Adipocyte (in vitro differentiated cells): ENCODE results near the gene OR8H2.
"Not testable (repeated sequence)": the region's sequence is repeated elsewhere in the genome, so short reads cannot be mapped to it uniquely, and the experiment has no call there.

Experiments used
- DNase-seq: peaks from one replicate; pipeline ENCODE4 v3.0.0-alpha.2; 2015; ENCODE audit warnings: low read depth
- H3K27me3 ChIP-seq: replicated peaks from 2 replicates; pipeline ENCODE4 v1.7.0; 2013; ENCODE audit warnings: mild to moderate bottlenecking, low read length, moderate library complexity; ENCODE audit not compliant: control insufficient read depth, insufficient read depth
- H3K36me3 ChIP-seq: 2 replicates; pipeline ENCODE4 v1.7.0; 2013; ENCODE audit warnings: low read length, mild to moderate bottlenecking, moderate library complexity; ENCODE audit not compliant: control insufficient read depth, insufficient read depth, severe bottlenecking
- H3K4me1 ChIP-seq: 2 replicates; pipeline ENCODE4 v1.7.0; 2013; ENCODE audit warnings: mild to moderate bottlenecking, low read length, moderate library complexity; ENCODE audit not compliant: control insufficient read depth, insufficient read depth
- H3K4me3 ChIP-seq: 2 replicates; pipeline ENCODE4 v1.7.0; 2013; ENCODE audit warnings: mild to moderate bottlenecking, low read length, moderate library complexity
- H3K9ac ChIP-seq: 2 replicates; pipeline ENCODE4 v1.7.0; 2013; ENCODE audit warnings: mild to moderate bottlenecking, low read length, moderate library complexity
- H3K9me3 ChIP-seq: 2 replicates; pipeline ENCODE4 v1.7.0; 2013; ENCODE audit warnings: mild to moderate bottlenecking, low read length, moderate library complexity; ENCODE audit not compliant: control insufficient read depth

OR8H2 gene

GRCh38 chr11:56103210-56103737 is at the start of gene OR8H2:
Gene OR8H2 (plus strand): TSS chr11:56103687. CDS start chr11:56105043, 1,356 bp downstream.
- Histone ChIP-seq H3K9me3 (no peaks in the 10 kb centered on the region), H3K4me3 (no peak within 1 kb of the TSS), H3K9ac (no peak within 1 kb of the TSS), H3K36me3 (no peaks in the 10 kb centered on the region), H3K27me3 (no peaks in the 10 kb centered on the region), H3K4me1 (no peaks in the 10 kb centered on the region)
- no peak for DNase-seq

DNA sequence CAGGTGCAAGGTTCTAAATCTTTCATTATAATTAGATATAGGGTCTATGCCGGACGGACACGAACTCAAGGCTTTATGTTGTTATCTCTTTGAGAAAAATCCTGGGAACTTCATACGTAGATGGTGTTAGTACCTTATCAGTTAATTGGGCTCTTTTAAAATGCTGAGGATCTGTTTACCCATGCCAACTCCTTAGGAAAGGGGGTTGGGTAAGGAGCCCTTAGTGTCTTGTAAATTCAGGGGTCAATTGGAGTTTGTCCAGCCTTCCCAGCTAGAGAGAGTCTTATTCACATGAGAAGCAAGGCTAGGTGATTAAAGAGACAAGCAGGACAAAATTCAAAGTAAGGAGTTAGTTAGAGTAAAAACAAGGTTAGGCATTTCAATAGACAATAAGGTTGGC is 47.1 kb upstream of the OR8H2 start:
- H3K9ac ChIP-seq, H3K36me3 ChIP-seq, H3K4me1 ChIP-seq, H3K4me3 ChIP-seq, H3K27me3 ChIP-seq, H3K9me3 ChIP-seq, DNase-seq: not testable (repeated sequence)

DNA sequence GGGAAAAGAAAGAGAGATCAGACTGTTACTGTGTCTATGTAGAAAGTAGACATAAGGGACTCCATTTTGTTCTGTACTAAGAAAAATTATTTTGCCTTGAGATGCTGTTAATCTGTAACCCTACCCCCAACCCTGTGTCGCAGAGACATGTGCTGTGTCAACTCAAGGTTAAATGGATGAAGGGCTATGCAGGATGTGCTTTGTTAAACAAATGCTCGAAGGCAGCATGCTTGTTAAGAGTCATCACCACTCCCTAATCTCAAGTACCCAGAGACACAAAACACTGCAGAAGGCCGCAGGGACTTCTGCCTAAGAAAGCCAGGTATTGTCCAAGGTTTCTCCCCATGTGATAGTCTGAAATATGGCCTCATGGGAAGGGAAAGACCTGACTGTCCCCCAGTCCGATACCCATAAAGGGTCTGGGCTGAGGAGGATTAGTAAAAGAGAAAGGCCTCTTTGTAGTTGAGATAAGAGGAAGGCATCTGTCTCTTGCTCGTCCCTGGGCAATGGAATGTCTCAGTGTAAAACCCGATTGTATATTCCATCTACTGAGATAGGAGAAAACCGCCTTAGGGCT is 45.7 kb upstream of the OR8H2 start:
- H3K4me1 ChIP-seq, H3K9me3 ChIP-seq, H3K27me3 ChIP-seq, H3K36me3 ChIP-seq, DNase-seq, H3K9ac ChIP-seq, H3K4me3 ChIP-seq: not testable (repeated sequence)

DNA sequence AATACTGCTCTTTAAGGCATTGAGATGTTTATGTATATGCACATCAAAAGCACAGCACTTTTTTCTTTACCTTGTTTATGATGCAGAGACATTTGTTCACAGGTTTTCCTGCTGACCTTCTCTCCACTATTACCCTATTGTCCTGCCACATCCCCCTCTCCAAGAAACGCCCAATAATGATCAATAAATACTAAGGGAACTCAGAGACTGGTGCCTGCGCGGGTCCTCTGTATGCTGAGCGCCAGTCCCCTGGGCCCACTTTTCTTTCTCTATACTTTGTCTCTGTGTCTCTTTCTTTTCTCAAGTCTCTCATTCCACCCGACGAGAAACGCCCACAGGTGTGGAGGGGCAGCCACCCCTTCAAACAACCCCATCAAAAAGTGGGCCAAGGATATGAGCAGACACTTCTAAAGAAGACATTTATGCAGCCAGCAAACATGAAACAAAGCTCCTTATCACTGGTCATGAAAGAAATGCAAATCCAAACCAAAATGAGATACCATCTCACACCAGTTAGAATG is 45.2 kb upstream of the OR8H2 start:
- H3K27me3 ChIP-seq, DNase-seq, H3K9me3 ChIP-seq, H3K4me1 ChIP-seq, H3K9ac ChIP-seq, H3K4me3 ChIP-seq, H3K36me3 ChIP-seq: not testable (repeated sequence)

GRCh38 chr11:56066980-56067379 is 36.5 kb upstream of the OR8H2 start:
- Histone ChIP-seq H3K9me3 (peaks cover 4% of the 10 kb centered on the region), H3K4me1 (no peaks in the 10 kb centered on the region), H3K9ac (no peak overlapping the region), H3K36me3 (no peaks in the 10 kb centered on the region), H3K27me3 (no peaks in the 10 kb centered on the region), H3K4me3 (no peak overlapping the region)
- no peak for DNase-seq

DNA sequence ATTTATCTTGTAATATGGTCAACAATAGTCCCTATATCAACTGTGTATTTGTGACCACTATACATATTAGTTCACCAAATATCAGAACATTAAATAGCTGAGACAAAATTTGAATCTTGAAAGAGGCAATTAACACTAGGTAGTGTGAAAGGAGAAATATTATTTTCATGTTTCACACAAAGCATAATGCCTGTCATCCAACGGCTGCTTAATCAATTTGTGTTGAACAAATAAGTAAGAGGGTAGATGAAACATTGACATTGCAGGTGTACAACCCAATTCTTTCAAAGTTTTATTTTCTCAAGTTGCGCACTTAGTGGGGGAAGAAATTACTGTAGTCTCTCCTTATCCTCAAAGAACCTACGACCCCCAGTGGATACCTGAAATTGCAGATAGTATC is 13.8 kb upstream of the OR8H2 start:
- H3K9ac ChIP-seq = no peak overlapping the region
- H3K36me3 ChIP-seq = no peaks in the 10 kb centered on the region
- H3K9me3 ChIP-seq = no peaks in the 10 kb centered on the region
- H3K27me3 ChIP-seq = no peaks in the 10 kb centered on the region
- H3K4me1 ChIP-seq = no peaks in the 10 kb centered on the region
- no peak for DNase-seq
- H3K4me3 ChIP-seq = no peak overlapping the region

- H3K4me1 ChIP-seq = no peaks in the 10 kb centered on the region
- H3K27me3 ChIP-seq = no peaks in the 10 kb centered on the region
- no peak within 1 kb of the TSS for H3K9ac ChIP-seq
- H3K9me3 ChIP-seq = no peaks in the 10 kb centered on the region
- no peak for DNase-seq
- H3K4me3 ChIP-seq = no peak within 1 kb of the TSS
- H3K36me3 ChIP-seq = no peaks in the 10 kb centered on the region
Measured at GRCh38 chr11:56093008-56093407, 10.5 kb upstream of the OR8H2 start, which contains the start of gene OR8I2. Gene OR8I2 (plus strand): TSS chr11:56093308. CDS start chr11:56093308, 0 bp downstream.

GRCh38 chr11:56122073-56122472 is 18.6 kb downstream of the OR8H2 start, which contains the start of gene OR8H3:
Gene OR8H3 (plus strand): TSS chr11:56122373. CDS start chr11:56122373, 0 bp downstream.
- no peak within 1 kb of the TSS for H3K9ac ChIP-seq
- H3K4me3 ChIP-seq = no peak within 1 kb of the TSS
- no peaks in the 10 kb centered on the region for H3K9me3 ChIP-seq
- H3K27me3 ChIP-seq = no peaks in the 10 kb centered on the region
- no peaks in the 10 kb centered on the region for H3K36me3 ChIP-seq
- H3K4me1 ChIP-seq = no peaks in the 10 kb centered on the region
- no peak for DNase-seq

GRCh38 chr11:56140151-56140661 is 36.7 kb downstream of the OR8H2 start, which contains the start of gene OR8J3:
Gene OR8J3 (minus strand): TSS chr11:56140201. CDS start chr11:56137718, 2,483 bp downstream.
- Histone ChIP-seq H3K27me3 (no peaks in the 10 kb centered on the region), H3K36me3 (no peaks in the 10 kb centered on the region), H3K4me1 (no peaks in the 10 kb centered on the region), H3K9ac (no peak within 1 kb of the TSS), H3K4me3 (no peak within 1 kb of the TSS), H3K9me3 (no peaks in the 10 kb centered on the region)
- DNase-seq = no peak

DNA sequence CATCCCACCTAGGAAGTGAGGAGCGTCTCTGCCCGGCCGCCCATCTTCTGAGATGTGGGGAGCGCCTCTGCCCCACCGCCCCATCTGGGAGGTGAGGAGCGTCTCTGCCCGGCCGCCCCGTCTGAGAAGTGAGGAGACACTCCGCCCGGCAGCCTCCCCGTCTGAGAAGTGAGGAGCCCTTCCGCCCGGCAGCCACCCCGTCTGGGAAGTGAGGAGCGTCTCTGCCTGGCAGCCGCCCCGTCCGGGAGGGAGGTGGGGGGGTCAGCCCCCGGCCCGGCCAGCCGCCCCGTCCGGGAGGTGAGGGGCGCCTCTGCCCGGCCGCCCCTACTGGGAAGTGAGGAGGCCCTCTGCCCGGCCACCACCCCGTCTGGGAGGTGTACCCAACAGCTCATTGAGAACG is 40.2 kb downstream of the OR8H2 start:
- not testable (repeated sequence) for H3K4me3 ChIP-seq, DNase-seq, H3K27me3 ChIP-seq, H3K9ac ChIP-seq, H3K9me3 ChIP-seq, H3K4me1 ChIP-seq, H3K36me3 ChIP-seq

DNA sequence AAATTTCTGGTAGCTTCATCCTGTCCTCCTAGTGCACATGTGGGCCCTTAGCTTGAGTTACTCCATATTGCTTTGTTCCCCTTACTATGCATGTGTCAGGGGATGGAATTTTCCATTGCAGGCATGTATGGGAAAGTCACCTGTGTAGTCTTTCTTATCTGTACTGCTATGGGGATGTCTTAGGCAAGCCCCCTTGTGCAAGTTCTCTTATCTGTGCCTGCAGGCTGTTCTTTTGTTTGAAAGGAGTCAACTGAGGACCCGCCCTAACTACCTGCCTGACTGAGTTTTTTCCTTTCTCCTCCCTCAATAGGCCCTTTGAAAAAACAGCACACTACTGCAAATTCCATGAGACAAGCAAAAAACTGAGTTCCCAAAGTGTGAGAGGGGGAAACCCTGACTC is 47.9 kb downstream of the OR8H2 start:
- Histone ChIP-seq H3K4me3 (no peak overlapping the region), H3K9ac (no peak overlapping the region), H3K4me1 (no peaks in the 10 kb centered on the region), H3K27me3 (no peaks in the 10 kb centered on the region), H3K36me3 (no peaks in the 10 kb centered on the region), H3K9me3 (peaks cover 5% of the 10 kb centered on the region)
- no peak for DNase-seq
